Right lobe of liver (tissue), 6 donors: ENCODE results near the gene POLA2. TPM values are rescaled to one million over a fixed set of nuclear protein-coding genes. Genes with fewer than 3 reads are reported as not detected.

Experiments
- ATAC-seq, 4 donors: fragments of 200-7000 bp; cut with Tn5 transposase; one replicate each; pipeline ENCODE4 v1.9.1; 2020; ENCODE audit warnings: mild to moderate bottlenecking in 4 of 4, moderate library complexity in 4 of 4
- DNase-seq, 3 donors: peaks; one replicate each; pipeline ENCODE4 v3.0.0-alpha.2; 2020
- H3K27ac ChIP-seq, 3 donors: fragments of 200-600 bp; one replicate each; pipeline ENCODE4 v1.8.0; 2022
- H3K27me3 ChIP-seq, 2 donors: fragments of 200-600 bp; one replicate each; pipeline ENCODE4 v1.8.0; 2022
- H3K36me3 ChIP-seq, 4 donors: fragments of 200-600 bp; sonication (generic) in 1 of 4; one replicate each; pipeline versions ENCODE4 v1.5.1 to v1.8.0; 2017 to 2022; ENCODE audit warnings: control low read depth in 1 of 4
- H3K4me1 ChIP-seq, 4 donors: fragments of 200-600 bp; sonication (generic) in 1 of 4; one replicate each; pipeline versions ENCODE4 v1.5.1 to v1.8.0; 2017 to 2022; ENCODE audit warnings: control low read depth in 1 of 4
- H3K4me3 ChIP-seq, 3 donors: fragments of 200-600 bp; one replicate each; pipeline ENCODE4 v1.8.0; 2022
- H3K9me3 ChIP-seq, 4 donors: fragments of 200-600 bp; sonication (generic) in 1 of 4; one replicate each; pipeline versions ENCODE4 v1.5.1 to v1.8.0; 2017 to 2022; ENCODE audit warnings: control low read depth in 1 of 4
- CTCF ChIP-seq, 4 donors: fragments of 200-600 bp in 3 of 4; fragments of 450-650 bp in 1 of 4; IDR thresholded peaks; one replicate each; pipeline versions ENCODE4 v1.5.1 to v1.8.0; 2016 to 2022; ENCODE audit warnings: antibody characterized with exemption in 4 of 4, mild to moderate bottlenecking in 2 of 4
- POLR2A ChIP-seq: fragments of 450-650 bp; IDR thresholded peaks from one replicate; pipeline ENCODE4 v1.6.1; 2017; ENCODE audit warnings: antibody characterized with exemption, mild to moderate bottlenecking
- WGBS: methylation state at CpG from one replicate; pipeline ENCODE4 v1.1.6; 2018; ENCODE audit warnings: low coverage, low lambda C conversion rate; ENCODE audit not compliant: insufficient coverage; ENCODE audit errors: missing lambda C conversion rate; 5-methylcytosine and 5-hydroxymethylcytosine counted together
- intact Hi-C, 2 donors: fragments of 100-400 bp; cut with DNase I; formaldehyde crosslinking; loops; one replicate each; pipeline versions ENCODE4 v1.11.2 to v1.14.1; 2022
- total RNA-seq, 6 experiments: library from RNA; depleted of rRNA in 2 of 6; stranded (reverse); fragments of >200 nt in 2 of 6; fragmentation: NEBNext Ultra II Directional in 3 of 6; extraction: Animal tissue kit (Norgen Biotek cat#: 25700) in 3 of 6; gene quantifications; one replicate each; pipeline versions ENCODE4 v1.1.0 to v1.2.4, GENCODE V29; 2016 to 2023
- donor health status: DM: no; HTN: yes; CAD: no.
- donor health status: DM: no; HTN: no; CAD: no.
- donor health status: DM: no; HTN: no; CAD: no.
- donor health status: DM: no; HTN: yes; CAD: no.
- donor health status: DM: no; HTN: yes; CAD: no.

POLA2 gene
- total RNA-seq, 6 experiments from 2014 or later, result 1.8 to 8.4 (median 3.5) TPM

- DNase-seq (peak in 1 of 3 donors; percentile 49), ATAC-seq (no peak)
- no peak overlapping the region for H3K4me3 ChIP-seq
- H3K36me3 ChIP-seq, result no peaks in the 10 kb centered on the region
- peak overlapping the region in 2 of 3 donors; percentile 14 to 57 for H3K27ac ChIP-seq
- no peaks in the 10 kb centered on the region for H3K27me3 ChIP-seq
- WGBS, result 58% methylated on average over 6 of the region's 12 CpGs
- TF ChIP-seq CTCF (IDR thresholded peaks at IDR 0.05), result no peak
- no peak for TF ChIP-seq POLR2A
- H3K4me1 ChIP-seq, result peaks cover 0 to 22% (median 7%) of the 10 kb centered on the region in 4 donors
- intact Hi-C loops, result no loop called here
- no peaks in the 10 kb centered on the region for H3K9me3 ChIP-seq
Measured at GRCh38 chr11:65297026-65297672, 35.4 kb downstream of the POLA2 start.

GRCh38 chr11:65298131-65298535 lies 36.4 kb downstream of the POLA2 start:
- no CpG with 5 or more reads among the region's 8 CpGs for WGBS
- no peaks in the 10 kb centered on the region for H3K36me3 ChIP-seq
- H3K9me3 ChIP-seq, result no peaks in the 10 kb centered on the region
- H3K4me3 ChIP-seq, result no peak overlapping the region
- intact Hi-C loops, result no loop called here
- peak overlapping the region; percentile 18 to 57 (median 22) for H3K27ac ChIP-seq
- ATAC-seq (peak; percentile 73 to 97 (median 94)), DNase-seq (peak in 2 of 3 donors; percentile 90 to 94)
- no peaks in the 10 kb centered on the region for H3K27me3 ChIP-seq
- peaks cover 0 to 22% (median 7%) of the 10 kb centered on the region in 4 donors for H3K4me1 ChIP-seq
- TF ChIP-seq CTCF (IDR thresholded peaks at IDR 0.05), result no peak
- no peak for TF ChIP-seq POLR2A

GRCh38 chr11:65298655-65299179 lies 37.0 kb downstream of the POLA2 start:
- TF ChIP-seq POLR2A, result no peak
- TF ChIP-seq CTCF (IDR thresholded peaks at IDR 0.05), result no peak
- peak in 1 of 4 donors; percentile 6 for ATAC-seq
- intact Hi-C loops, result no loop called here
- H3K9me3 ChIP-seq, result no peaks in the 10 kb centered on the region
- peaks cover 0 to 22% (median 7%) of the 10 kb centered on the region in 4 donors for H3K4me1 ChIP-seq
- peak in 1 of 3 donors; percentile 46 for DNase-seq
- H3K36me3 ChIP-seq, result no peaks in the 10 kb centered on the region
- WGBS, result 76% methylated on average over 4 of the region's 12 CpGs
- H3K27me3 ChIP-seq, result no peaks in the 10 kb centered on the region
- H3K4me3 ChIP-seq, result no peak overlapping the region
- peak overlapping the region; percentile 18 to 57 (median 22) for H3K27ac ChIP-seq

- ATAC-seq (no peak), DNase-seq (peak in 1 of 3 donors; percentile 27)
- H3K4me3 ChIP-seq, result no peak overlapping the region
- H3K27ac ChIP-seq, result no peak overlapping the region
- peaks cover 0 to 28% (median 12%) of the 10 kb centered on the region in 4 donors for H3K4me1 ChIP-seq
- no peaks in the 10 kb centered on the region for H3K9me3 ChIP-seq
- H3K36me3 ChIP-seq, result no peaks in the 10 kb centered on the region
- intact Hi-C loops, result no loop called here
- WGBS, result 88% methylated on average over 16 of the region's 17 CpGs
- TF ChIP-seq CTCF (IDR thresholded peaks at IDR 0.05), result no peak
- TF ChIP-seq POLR2A, result no peak
- no peaks in the 10 kb centered on the region for H3K27me3 ChIP-seq
Measured at GRCh38 chr11:65300621-65301275, 39.0 kb downstream of the POLA2 start.
